Parathyroid adenoma (tissue), 2 donors: ENCODE results near the gene PACS1.

ENCODE experiments used
- H2AFZ ChIP-seq: fragments of 300-600 bp; sonication (generic); one replicate; pipeline ENCODE4 v1.7.0; 2017; ENCODE audit warnings: antibody characterized with exemption, mild to moderate bottlenecking
- H3K27ac ChIP-seq: fragments of 300-600 bp; sonication (generic); one replicate; pipeline ENCODE4 v1.7.0; 2017
- H3K27me3 ChIP-seq: fragments of 300-600 bp; sonication (generic); one replicate; pipeline ENCODE4 v1.7.0; 2017; ENCODE audit warnings: low read length; ENCODE audit not compliant: control insufficient read depth, insufficient read depth
- H3K36me3 ChIP-seq: fragments of 300-600 bp; sonication (generic); one replicate; pipeline ENCODE4 v1.7.0; 2017; ENCODE audit warnings: low read length; ENCODE audit not compliant: control insufficient read depth, insufficient read depth
- H3K4me1 ChIP-seq: fragments of 300-600 bp; sonication (generic); one replicate; pipeline ENCODE4 v1.7.0; 2017; ENCODE audit warnings: control low read depth
- H3K4me2 ChIP-seq: fragments of 300-600 bp; sonication (generic); one replicate; pipeline ENCODE4 v1.7.0; 2017; ENCODE audit warnings: low read length
- H3K4me3 ChIP-seq: fragments of 300-600 bp; sonication (generic); one replicate; pipeline ENCODE4 v1.7.0; 2017; ENCODE audit warnings: low read depth, low read length
- H3K79me2 ChIP-seq: fragments of 300-600 bp; sonication (generic); one replicate; pipeline ENCODE4 v1.7.0; 2017; ENCODE audit warnings: control low read depth
- H3K9ac ChIP-seq: fragments of 300-600 bp; sonication (generic); one replicate; pipeline ENCODE4 v1.7.0; 2017; ENCODE audit warnings: mild to moderate bottlenecking
- H3K9me3 ChIP-seq: fragments of 300-600 bp; sonication (generic); one replicate; pipeline ENCODE4 v1.7.0; 2017; ENCODE audit warnings: low read length; ENCODE audit not compliant: control insufficient read depth
- TF ChIP-seq, protein P1 (sequence below): fragments of 300-600 bp; sonication (generic); IDR thresholded peaks from one replicate; pipeline ENCODE4 v1.7.0; 2017; ENCODE audit warnings: antibody characterized with exemption, mild to moderate bottlenecking
- donor health status: primary hyperparathyroidism.

The PACS1 gene

DNA sequence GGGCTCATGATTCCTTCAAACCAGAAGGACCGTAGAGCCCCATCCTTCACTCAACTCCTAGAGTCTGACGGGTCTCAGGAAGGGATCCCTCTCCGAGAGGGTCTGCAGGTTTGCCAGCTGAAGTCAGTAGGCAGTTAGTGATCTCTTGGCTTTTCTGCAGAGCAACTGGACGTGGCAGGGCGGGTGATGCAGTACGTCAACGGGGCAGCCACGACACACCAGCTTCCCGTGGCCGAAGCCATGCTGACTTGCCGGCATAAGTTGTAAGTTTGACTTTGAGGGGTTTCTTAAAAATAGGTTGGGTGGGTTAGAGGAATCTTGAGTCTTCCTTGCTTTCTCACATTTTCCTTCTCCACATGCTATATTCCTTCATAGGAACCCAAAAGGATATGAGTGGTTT lies 165.1 kb downstream of the PACS1 start:
- H3K27ac ChIP-seq: no peak overlapping the region
- no peaks in the 10 kb centered on the region for H3K4me1 ChIP-seq
- H3K9ac ChIP-seq: no peak overlapping the region
- no peak overlapping the region for H2AFZ ChIP-seq
- H3K27me3 ChIP-seq: no peaks in the 10 kb centered on the region
- TF ChIP-seq, protein P1, sequence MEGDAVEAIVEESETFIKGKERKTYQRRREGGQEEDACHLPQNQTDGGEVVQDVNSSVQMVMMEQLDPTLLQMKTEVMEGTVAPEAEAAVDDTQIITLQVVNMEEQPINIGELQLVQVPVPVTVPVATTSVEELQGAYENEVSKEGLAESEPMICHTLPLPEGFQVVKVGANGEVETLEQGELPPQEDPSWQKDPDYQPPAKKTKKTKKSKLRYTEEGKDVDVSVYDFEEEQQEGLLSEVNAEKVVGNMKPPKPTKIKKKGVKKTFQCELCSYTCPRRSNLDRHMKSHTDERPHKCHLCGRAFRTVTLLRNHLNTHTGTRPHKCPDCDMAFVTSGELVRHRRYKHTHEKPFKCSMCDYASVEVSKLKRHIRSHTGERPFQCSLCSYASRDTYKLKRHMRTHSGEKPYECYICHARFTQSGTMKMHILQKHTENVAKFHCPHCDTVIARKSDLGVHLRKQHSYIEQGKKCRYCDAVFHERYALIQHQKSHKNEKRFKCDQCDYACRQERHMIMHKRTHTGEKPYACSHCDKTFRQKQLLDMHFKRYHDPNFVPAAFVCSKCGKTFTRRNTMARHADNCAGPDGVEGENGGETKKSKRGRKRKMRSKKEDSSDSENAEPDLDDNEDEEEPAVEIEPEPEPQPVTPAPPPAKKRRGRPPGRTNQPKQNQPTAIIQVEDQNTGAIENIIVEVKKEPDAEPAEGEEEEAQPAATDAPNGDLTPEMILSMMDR: no peak
- H3K79me2 ChIP-seq: no peaks in the 10 kb centered on the region
- no peaks in the 10 kb centered on the region for H3K9me3 ChIP-seq
- H3K4me2 ChIP-seq: no peak overlapping the region
- no peak overlapping the region for H3K4me3 ChIP-seq
- H3K36me3 ChIP-seq: no peaks in the 10 kb centered on the region

DNA sequence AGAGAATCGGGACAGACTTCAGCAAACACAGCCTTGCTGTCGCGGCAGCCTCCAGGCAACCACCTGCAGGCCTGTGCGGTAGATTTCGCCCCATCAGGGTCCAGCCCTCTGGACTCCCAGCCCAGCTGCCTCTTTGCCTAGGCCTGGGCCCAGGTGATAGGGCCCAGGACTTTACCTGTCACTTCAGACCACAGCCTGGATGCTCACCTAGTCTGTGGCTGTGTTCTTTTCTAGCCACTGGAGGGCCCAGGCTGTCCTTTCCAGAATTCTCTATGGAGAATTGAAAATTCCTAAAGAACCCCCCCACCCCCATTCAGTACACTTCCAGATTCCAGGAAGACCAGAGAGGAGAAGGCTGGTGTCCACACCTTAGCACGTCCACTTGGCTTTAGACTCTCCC lies 167.8 kb downstream of the PACS1 start:
- Histone ChIP-seq H2AFZ (no peak overlapping the region), H3K4me2 (no peak overlapping the region), H3K4me1 (no peaks in the 10 kb centered on the region), H3K36me3 (no peaks in the 10 kb centered on the region), H3K9me3 (no peaks in the 10 kb centered on the region), H3K27me3 (no peaks in the 10 kb centered on the region), H3K27ac (no peak overlapping the region), H3K79me2 (no peaks in the 10 kb centered on the region), H3K9ac (no peak overlapping the region), H3K4me3 (no peak overlapping the region)
- TF ChIP-seq, protein P1: no peak

DNA sequence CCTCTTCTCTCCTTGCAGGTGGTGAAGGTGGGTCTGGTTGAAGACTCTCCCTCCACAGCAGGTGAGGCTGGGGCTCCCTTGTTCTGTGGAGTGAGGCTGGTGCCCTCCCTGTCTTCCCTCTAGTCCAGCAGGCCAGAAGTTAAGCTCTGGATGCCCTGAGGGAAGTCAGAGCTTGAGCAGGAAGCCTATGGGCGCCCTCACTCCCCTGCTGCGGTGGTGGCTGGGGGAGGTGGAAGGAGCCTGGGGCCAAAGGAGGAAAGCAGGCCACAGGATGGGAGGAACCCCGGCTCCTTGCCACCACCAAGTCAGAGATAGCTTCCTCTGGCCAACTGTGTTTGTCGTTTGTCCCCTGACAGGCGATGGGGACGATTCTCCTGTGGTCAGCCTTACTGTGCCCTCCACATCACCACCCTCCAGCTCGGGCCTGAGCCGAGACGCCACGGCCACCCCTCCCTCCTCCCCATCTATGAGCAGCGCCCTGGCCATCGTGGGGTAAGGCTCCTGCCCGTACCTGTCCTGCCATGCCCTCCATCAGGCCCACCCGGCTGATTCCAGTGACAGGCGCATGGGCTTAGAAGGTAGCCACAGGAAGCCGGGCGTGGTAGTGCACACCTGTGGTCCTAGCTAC lies 168.8 kb downstream of the PACS1 start:
- no peaks in the 10 kb centered on the region for H3K36me3 ChIP-seq
- H3K9me3 ChIP-seq: no peaks in the 10 kb centered on the region
- no peak overlapping the region for H3K9ac ChIP-seq
- no peak overlapping the region for H3K27ac ChIP-seq
- H3K27me3 ChIP-seq: no peaks in the 10 kb centered on the region
- H3K4me3 ChIP-seq: no peak overlapping the region
- no peak overlapping the region for H3K4me2 ChIP-seq
- no peak overlapping the region for H2AFZ ChIP-seq
- no peaks in the 10 kb centered on the region for H3K79me2 ChIP-seq
- TF ChIP-seq, protein P1: no peak
- no peaks in the 10 kb centered on the region for H3K4me1 ChIP-seq

DNA sequence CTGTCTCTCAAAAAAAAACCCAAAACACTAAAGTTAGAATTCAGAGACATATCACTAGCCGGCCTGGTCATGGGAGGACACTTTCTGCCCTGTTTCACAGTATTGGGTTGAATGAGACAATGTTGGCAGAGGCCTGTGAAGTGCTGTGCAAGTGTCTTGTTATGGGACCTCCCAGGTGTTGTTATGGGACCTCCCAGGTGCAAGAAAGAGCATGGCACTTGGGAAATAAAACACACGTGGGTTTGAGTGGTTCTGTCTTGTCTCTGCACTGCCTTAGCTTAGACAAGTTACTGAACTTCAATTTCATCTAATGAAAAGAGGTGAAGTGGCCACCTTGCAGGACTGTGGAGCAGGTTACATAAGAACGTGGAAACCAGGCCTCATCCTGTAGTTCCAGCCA lies 169.4 kb downstream of the PACS1 start:
- no peaks in the 10 kb centered on the region for H3K36me3 ChIP-seq
- H3K4me1 ChIP-seq: no peaks in the 10 kb centered on the region
- no peaks in the 10 kb centered on the region for H3K9me3 ChIP-seq
- H2AFZ ChIP-seq: no peak overlapping the region
- H3K27me3 ChIP-seq: no peaks in the 10 kb centered on the region
- H3K79me2 ChIP-seq: no peaks in the 10 kb centered on the region
- no peak overlapping the region for H3K4me2 ChIP-seq
- H3K27ac ChIP-seq: no peak overlapping the region
- no peak overlapping the region for H3K9ac ChIP-seq
- TF ChIP-seq, protein P1: no peak
- H3K4me3 ChIP-seq: no peak overlapping the region
